Uterus (tissue), 4 donors: ENCODE measurements around the gene TAF5L. TPM values are rescaled to one million over a fixed set of nuclear protein-coding genes. Genes with fewer than 3 reads are reported as not detected.
"Not testable (repeated sequence)": the region's sequence is repeated elsewhere in the genome, so short reads cannot be mapped to it uniquely, and the experiment has no call there.

Experiments
- DNase-seq, 2 donors: peaks; one replicate each; pipeline ENCODE4 v3.0.0-alpha.2; 2019 to 2020
- H3K27ac ChIP-seq, 2 donors: fragments of 200-600 bp; sonication (generic); 1 replicate in 1 of 2; 2 replicates in 1 of 2; pipeline ENCODE4 v1.5.1; 2016 to 2018
- H3K27me3 ChIP-seq, 2 donors: fragments of 200-600 bp; sonication (generic); one replicate each; pipeline ENCODE4 v1.5.1; 2018 to 2019; ENCODE audit warnings: control low read depth in 1 of 2
- H3K36me3 ChIP-seq, 2 donors: fragments of 200-600 bp; sonication (generic); one replicate each; pipeline ENCODE4 v1.5.1; 2019; ENCODE audit warnings: control low read depth in 1 of 2
- H3K4me1 ChIP-seq, 2 donors: fragments of 200-600 bp; sonication (generic); one replicate each; pipeline ENCODE4 v1.5.1; 2018 to 2019; ENCODE audit warnings: control low read depth in 1 of 2
- H3K4me3 ChIP-seq, 2 donors: fragments of 200-600 bp; sonication (generic); 1 replicate in 1 of 2; 2 replicates in 1 of 2; pipeline ENCODE4 v1.5.1; 2018 to 2019; ENCODE audit warnings: mild to moderate bottlenecking in 1 of 2
- H3K9me3 ChIP-seq, 2 donors: fragments of 200-600 bp; sonication (generic); one replicate each; pipeline ENCODE4 v1.5.1; 2019; ENCODE audit warnings: control low read depth in 1 of 2
- POLR2A ChIP-seq, 2 donors: fragments of 450-650 bp; IDR thresholded peaks; one replicate each; pipeline ENCODE4 v1.6.1; 2016; ENCODE audit warnings: antibody characterized with exemption in 2 of 2, mild to moderate bottlenecking in 1 of 2, moderate library complexity in 1 of 2
- intact Hi-C: fragments of 100-400 bp; cut with DNase I; formaldehyde crosslinking; loops from one replicate; pipeline ENCODE4 v1.15.1; 2023; ENCODE audit warnings: low total_unique reads
- total RNA-seq, 4 donors: library from RNA; depleted of rRNA in 3 of 4; stranded (reverse); fragments of >200 nt in 3 of 4; gene quantifications; one replicate each; pipeline versions ENCODE4 v1.1.0 to v1.2.4, GENCODE V29; 2014 to 2023
- TF ChIP-seq, protein P1 (sequence below), 4 experiments: fragments of 200-600 bp in 2 of 4; fragments of 450-650 bp in 2 of 4; sonication (generic) in 2 of 4; IDR thresholded peaks; one replicate each; pipeline ENCODE4 v1.5.1; 2016 to 2019; ENCODE audit warnings: antibody characterized with exemption in 4 of 4, mild to moderate bottlenecking in 2 of 4, moderate library complexity in 1 of 4
- donor health status: DM: yes; HTN: yes; CAD: no.

The TAF5L gene
- total RNA-seq, 4 donors from 2014 or later = 0.88 to 22.2 (median 9.2) TPM

DNA sequence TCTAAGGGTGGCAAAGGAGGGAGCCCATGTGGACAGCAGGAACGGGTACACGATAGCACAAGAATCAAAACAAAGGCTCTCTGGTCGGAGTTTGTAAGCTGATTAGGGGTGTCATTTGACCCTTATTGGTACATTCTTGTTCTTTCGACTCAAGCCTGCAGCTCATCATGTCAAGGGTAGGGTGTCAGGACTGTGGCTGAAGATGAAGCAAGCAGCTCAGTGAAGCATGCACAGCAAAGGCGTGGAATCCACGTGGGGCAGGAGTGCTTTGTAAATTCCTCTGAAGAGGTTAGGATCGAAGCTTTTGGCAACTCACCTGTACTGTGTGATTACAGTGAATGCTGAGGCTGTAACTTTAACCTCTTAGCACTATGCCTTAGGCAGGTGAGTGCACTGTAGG is 62.7 kb downstream of the TAF5L start:
- Histone ChIP-seq H3K27me3 (no peaks in the 10 kb centered on the region), H3K4me3 (no peak overlapping the region), H3K27ac (peak overlapping the region in 1 of 2 donors; percentile 70), H3K4me1 (no peaks in the 10 kb centered on the region), H3K9me3 (no peaks in the 10 kb centered on the region), H3K36me3 (no peaks in the 10 kb centered on the region)
- DNase-seq = no peak
- no peak for TF ChIP-seq POLR2A (IDR thresholded peaks at IDR 0.05)
- TF ChIP-seq, protein P1, sequence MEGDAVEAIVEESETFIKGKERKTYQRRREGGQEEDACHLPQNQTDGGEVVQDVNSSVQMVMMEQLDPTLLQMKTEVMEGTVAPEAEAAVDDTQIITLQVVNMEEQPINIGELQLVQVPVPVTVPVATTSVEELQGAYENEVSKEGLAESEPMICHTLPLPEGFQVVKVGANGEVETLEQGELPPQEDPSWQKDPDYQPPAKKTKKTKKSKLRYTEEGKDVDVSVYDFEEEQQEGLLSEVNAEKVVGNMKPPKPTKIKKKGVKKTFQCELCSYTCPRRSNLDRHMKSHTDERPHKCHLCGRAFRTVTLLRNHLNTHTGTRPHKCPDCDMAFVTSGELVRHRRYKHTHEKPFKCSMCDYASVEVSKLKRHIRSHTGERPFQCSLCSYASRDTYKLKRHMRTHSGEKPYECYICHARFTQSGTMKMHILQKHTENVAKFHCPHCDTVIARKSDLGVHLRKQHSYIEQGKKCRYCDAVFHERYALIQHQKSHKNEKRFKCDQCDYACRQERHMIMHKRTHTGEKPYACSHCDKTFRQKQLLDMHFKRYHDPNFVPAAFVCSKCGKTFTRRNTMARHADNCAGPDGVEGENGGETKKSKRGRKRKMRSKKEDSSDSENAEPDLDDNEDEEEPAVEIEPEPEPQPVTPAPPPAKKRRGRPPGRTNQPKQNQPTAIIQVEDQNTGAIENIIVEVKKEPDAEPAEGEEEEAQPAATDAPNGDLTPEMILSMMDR (IDR thresholded peaks at IDR 0.05) = no peak
- intact Hi-C loops = no loop called here

DNA sequence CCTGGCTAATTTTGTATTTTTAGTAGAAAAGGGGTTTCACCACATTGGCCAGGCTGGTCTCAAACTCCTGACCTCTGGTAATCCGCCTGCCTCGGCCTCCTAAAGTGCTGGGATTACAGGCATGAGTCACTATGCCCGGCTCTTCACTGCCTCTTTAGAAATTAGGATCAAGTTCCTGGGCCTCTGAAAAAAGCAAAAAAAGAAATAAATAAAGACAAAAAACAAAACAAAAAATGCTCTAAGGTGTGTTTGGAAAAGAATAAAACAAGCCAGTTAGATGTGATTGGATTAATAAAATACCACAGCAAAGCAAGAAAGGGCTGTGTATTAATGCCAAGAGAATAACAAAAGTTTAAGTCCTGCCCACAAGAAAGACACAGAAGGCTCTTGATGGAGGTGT is 63.2 kb downstream of the TAF5L start:
- Histone ChIP-seq H3K9me3 (no peaks in the 10 kb centered on the region), H3K27me3 (no peaks in the 10 kb centered on the region), H3K4me3 (no peak overlapping the region), H3K27ac (peak overlapping the region in 1 of 2 donors; percentile 70), H3K4me1 (no peaks in the 10 kb centered on the region), H3K36me3 (no peaks in the 10 kb centered on the region)
- intact Hi-C loops = no loop called here
- no peak for TF ChIP-seq POLR2A (IDR thresholded peaks at IDR 0.05)
- TF ChIP-seq, protein P1 (IDR thresholded peaks at IDR 0.05) = no peak
- no peak for DNase-seq

DNA sequence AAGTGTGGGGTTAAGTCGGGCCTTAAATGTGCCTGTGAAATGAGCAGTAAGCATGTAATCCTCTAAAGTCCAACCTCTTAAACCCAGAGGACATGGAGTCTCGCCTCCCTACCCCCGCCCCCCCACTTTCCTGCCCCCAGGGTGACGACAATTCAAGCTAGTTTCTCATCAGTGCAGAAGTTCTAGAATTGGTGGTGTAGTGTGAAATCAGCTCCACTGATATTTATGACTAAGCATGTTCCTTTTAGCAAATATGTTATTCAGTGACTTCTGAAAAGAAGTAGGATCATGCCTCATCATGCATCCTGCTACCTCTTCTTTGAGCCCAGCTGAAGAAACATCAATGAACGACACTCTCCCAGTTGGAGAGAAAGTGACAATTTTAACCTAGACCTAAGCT is 64.8 kb downstream of the TAF5L start:
- TF ChIP-seq, protein P1 (IDR thresholded peaks at IDR 0.05) = no peak
- TF ChIP-seq POLR2A (IDR thresholded peaks at IDR 0.05) = no peak
- no peaks in the 10 kb centered on the region for H3K9me3 ChIP-seq
- no peaks in the 10 kb centered on the region for H3K36me3 ChIP-seq
- H3K4me1 ChIP-seq = peaks cover 0 to 7% of the 10 kb centered on the region in 2 donors
- no peaks in the 10 kb centered on the region for H3K27me3 ChIP-seq
- H3K4me3 ChIP-seq = no peak overlapping the region
- no peak overlapping the region for H3K27ac ChIP-seq
- DNase-seq = no peak
- intact Hi-C loops = no loop called here

DNA sequence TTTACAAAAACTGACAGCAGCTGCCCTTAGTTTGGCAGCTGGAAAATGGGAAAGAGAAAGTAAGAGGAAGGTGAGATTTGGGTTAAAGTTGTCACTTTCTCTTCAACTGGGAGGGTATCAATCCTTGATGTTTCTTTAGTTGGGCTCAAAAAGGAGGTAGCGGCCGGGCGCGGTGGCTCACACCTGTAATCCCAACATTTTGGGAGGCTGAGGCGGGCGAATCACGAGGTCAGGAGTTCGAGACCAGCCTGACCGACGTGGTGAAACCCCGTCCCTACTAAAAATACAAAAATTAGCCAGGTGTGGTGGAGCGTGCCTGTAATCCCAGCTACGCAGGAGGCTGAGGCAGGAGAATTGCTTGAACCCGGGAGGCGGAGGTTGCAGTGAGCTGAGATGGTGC is 65.8 kb downstream of the TAF5L start:
- H3K27ac ChIP-seq, H3K4me1 ChIP-seq, intact Hi-C loops: not testable (repeated sequence)

GRCh38 chr1:229559336-229559801 is 66.6 kb downstream of the TAF5L start:
- H3K4me1 ChIP-seq, H3K27me3 ChIP-seq, H3K36me3 ChIP-seq, H3K9me3 ChIP-seq: not testable (repeated sequence)
- Histone ChIP-seq H3K27ac (peak overlapping the region; percentile 82 to 86), H3K4me3 (peak overlapping the region; percentile 42 to 61)
- peak in 1 of 2 donors; percentile 24 for DNase-seq
- intact Hi-C loops = loop anchor here (5.0 kb wide), 1 partner anchor 68 kb away; the partner anchor contains the start of genes TAF5L and URB2

More for the DNA sequence above, 65.8 kb downstream of the TAF5L start:
- H3K36me3 ChIP-seq, H3K9me3 ChIP-seq, H3K4me3 ChIP-seq, DNase-seq, H3K27me3 ChIP-seq: not testable (repeated sequence)

GRCh38 chr1:229558460-229559335 is 67.2 kb downstream of the TAF5L start, which contains the start of gene ABCB10:
Gene ABCB10, minus strand, starts transcription at chr1:229558707. Its CDS starts 55 bp downstream, at chr1:229558652.
- H3K36me3 ChIP-seq = no peaks in the 10 kb centered on the region
- intact Hi-C loops = loop anchor here (5.0 kb wide), 1 partner anchor 69 kb away; the partner anchor contains the start of genes TAF5L and URB2
- H3K27ac ChIP-seq = peak within 1 kb of the TSS; percentile 82 to 86
- peak within 1 kb of the TSS; percentile 42 to 61 for H3K4me3 ChIP-seq
- H3K27me3 ChIP-seq = no peaks in the 10 kb centered on the region
- H3K4me1 ChIP-seq = peaks cover 0 to 9% of the 10 kb centered on the region in 2 donors
- DNase-seq = peak; percentile 94 to 97
- TF ChIP-seq, protein P1 (IDR thresholded peaks at IDR 0.05) = peak; percentile 79 to 89 (median 85)
- peak; percentile 70 for TF ChIP-seq POLR2A (IDR thresholded peaks at IDR 0.05)
- H3K9me3 ChIP-seq = no peaks in the 10 kb centered on the region
